Neural progenitor cell (in vitro differentiated cells): ENCODE results near the gene OVAAL.

ENCODE experiments used
- EZH2 ChIP-seq: fragments of 200-600 bp; sonication (generic); IDR thresholded peaks from 2 replicates; pipeline ENCODE4 v1.6.1; 2017; ENCODE audit warnings: antibody characterized with exemption, mild to moderate bottlenecking, moderate library complexity
- EZH2phosphoT487 ChIP-seq: fragments of 200-600 bp; sonication (generic); IDR thresholded peaks from 2 replicates; pipeline ENCODE4 v1.6.1; 2017; ENCODE audit warnings: antibody characterized with exemption
- TF ChIP-seq, protein P1 (sequence below): fragments of 200-600 bp; sonication (generic); IDR thresholded peaks from 2 replicates; pipeline ENCODE4 v1.5.1; 2017; ENCODE audit warnings: antibody characterized with exemption, mild to moderate bottlenecking

- TF ChIP-seq, protein P1, sequence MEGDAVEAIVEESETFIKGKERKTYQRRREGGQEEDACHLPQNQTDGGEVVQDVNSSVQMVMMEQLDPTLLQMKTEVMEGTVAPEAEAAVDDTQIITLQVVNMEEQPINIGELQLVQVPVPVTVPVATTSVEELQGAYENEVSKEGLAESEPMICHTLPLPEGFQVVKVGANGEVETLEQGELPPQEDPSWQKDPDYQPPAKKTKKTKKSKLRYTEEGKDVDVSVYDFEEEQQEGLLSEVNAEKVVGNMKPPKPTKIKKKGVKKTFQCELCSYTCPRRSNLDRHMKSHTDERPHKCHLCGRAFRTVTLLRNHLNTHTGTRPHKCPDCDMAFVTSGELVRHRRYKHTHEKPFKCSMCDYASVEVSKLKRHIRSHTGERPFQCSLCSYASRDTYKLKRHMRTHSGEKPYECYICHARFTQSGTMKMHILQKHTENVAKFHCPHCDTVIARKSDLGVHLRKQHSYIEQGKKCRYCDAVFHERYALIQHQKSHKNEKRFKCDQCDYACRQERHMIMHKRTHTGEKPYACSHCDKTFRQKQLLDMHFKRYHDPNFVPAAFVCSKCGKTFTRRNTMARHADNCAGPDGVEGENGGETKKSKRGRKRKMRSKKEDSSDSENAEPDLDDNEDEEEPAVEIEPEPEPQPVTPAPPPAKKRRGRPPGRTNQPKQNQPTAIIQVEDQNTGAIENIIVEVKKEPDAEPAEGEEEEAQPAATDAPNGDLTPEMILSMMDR: no peak
- TF ChIP-seq EZH2phosphoT487 (no peak), EZH2 (no peak)
These were observed 16.0 kb upstream of the OVAAL start for GRCh38 chr1:180542838-180543145.
